GM20431 (cell line): Measurements from ENCODE around the gene C2orf74.
"Not testable (repeated sequence)": the region's sequence is repeated elsewhere in the genome, so short reads cannot be mapped to it uniquely, and the experiment has no call there.

ENCODE experiments used
- in situ Hi-C: fragments of 300-500 bp; cut with MseI, MboI; formaldehyde crosslinking; loops from one replicate; pipeline ENCODE4 v1.15.0; 2020; ENCODE audit warnings: low sequenced_read_pairs; ENCODE audit not compliant: unreplicated experiment

Gene C2orf74

DNA sequence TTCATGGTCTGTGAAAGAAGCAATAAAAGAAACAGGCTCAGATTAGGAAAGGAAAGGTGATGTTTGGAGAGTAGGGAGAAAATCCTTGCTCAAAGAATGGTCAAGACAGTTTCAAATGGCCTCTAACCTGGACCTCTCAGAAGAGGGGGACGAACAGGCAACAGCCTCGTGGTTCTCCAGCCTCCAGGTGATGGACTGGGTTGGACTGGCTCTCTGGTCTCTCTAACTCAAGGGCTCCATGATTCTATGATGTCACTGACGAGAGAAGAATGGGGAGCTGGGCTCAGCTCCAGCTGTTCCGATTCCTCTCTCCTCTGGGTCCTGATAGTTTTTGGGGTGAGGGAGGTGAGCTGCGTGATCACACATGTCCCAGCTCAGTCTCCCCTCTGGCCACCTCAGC lies at the start of gene C2orf74:
Gene C2orf74, plus strand, starts transcription at position 301 of the 400 bp plus-strand sequence. CDS start 327 bp downstream, outside the sequence.
- in situ Hi-C loops = no loop called here

DNA sequence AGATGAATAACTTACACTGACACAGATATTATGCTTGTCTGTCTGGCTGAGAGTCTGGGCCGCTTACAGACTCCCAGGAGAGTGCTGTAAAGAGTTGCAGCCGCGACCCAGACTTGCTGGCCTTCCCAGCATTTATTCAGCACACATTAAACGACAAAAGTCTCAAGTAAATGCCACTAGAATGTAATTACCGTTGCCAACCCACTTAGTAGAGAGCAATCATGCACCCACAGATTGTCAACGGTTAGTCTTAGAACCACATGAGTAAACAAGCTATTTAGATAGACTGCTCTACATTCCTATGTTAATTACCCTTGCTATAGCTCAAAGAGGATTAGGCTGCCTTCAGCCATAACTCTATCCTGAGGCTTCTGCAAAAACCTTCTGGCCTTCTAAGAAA lies 47.8 kb upstream of the C2orf74 start:
- in situ Hi-C loops = no loop called here

DNA sequence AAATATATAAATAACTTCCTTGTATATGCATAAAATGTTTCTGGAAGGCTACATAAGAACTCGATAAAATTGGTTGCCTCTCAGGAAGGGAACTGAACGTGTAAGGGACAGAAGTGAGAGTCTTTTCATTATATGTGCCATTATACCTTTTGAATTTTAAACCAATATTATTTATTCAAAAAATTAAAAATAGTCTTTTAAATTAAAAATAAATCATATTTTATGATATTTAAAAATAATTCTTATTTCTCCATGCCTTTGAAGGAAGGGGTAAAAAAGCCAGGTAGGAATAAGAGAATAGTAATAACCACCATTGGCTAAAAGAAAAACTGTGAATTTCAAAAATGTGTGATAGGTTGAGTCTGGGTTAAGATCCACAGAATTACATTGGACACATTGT lies 45.7 kb upstream of the C2orf74 start:
- in situ Hi-C loops = no loop called here

DNA sequence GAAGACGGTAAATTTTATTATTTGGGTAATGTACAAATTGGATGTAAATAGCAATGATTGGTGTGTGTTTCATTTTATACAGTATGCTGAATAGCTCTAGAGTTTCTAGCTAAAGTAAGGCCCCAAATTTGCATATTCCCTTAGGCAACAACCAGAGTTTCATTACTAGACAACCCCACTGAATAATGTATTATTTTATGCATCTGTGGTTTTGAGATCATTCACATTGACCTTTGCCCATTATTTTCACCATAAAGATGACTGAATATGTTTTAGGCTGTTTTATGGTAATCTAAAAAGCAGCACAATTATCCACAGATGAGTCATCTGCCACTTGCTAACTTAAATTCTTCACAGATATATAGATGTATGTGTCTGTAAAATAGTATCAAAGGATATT lies 44.5 kb upstream of the C2orf74 start:
- in situ Hi-C loops = no loop called here

DNA sequence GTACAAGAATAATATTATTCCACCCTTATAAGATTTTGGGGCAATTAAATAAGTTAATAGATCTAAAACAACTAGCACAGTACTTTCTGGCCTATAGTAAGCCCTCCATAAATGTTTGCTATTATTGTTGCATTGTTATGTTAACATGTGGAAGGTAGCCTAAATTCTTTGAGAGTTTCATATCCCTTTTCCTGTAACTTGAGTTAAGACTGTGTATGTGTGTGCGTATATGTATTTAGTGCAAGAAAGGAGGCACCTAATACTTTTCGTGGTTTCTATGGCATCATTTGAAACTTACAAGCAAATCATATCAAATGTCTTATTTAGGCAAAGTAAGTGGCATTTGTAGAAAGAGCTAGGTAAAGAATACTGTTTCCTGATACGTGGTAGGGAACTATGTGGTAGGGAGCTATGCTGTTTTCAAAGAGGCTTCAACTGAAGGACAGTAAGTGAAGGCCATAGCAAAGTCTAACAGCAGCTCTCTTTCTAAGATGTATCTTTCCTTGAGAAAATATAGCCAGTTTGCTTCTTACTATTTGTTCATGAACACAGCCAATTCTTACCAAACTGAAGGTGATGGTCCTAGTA lies 36.8 kb upstream of the C2orf74 start:
- in situ Hi-C loops = no loop called here

DNA sequence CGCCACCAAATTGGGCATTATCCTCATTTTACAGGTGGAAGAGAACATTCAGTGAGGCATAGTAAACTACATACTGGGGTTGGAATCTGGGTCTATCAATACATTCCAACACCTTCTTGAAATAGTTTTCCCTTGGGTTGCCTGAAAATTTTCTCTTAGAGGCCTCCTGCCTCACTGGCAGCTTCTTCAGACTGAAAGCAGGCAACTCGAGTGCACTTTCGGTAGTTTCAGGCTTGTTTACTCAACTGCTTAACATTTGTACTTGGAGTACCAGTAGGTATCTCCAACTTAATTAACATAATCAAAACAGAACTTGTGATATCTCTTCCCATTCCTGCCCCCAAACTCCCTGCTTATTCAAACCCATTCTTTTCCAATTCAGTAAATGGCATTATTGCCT lies 36.2 kb upstream of the C2orf74 start:
- in situ Hi-C loops = no loop called here

DNA sequence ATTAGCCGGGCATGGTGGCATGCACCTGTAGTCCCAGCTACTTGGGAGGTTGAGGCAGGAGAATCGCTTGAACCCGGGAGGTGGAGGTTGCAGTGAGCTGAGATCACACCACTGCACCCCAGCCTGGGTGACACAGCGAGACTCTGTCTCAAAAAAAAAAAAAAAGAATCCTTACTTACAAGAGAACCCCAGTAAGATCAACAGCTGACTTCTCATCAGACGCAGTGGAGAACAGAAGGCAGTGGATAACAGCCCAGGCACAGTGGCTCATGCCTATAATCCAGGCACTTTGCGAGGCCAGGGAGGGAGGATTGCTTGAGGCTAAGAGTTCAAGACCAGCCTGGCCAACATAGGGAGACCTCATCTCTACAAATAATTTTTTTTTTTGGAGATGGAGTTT lies 33.9 kb upstream of the C2orf74 start:
- in situ Hi-C loops = not testable (repeated sequence)

DNA sequence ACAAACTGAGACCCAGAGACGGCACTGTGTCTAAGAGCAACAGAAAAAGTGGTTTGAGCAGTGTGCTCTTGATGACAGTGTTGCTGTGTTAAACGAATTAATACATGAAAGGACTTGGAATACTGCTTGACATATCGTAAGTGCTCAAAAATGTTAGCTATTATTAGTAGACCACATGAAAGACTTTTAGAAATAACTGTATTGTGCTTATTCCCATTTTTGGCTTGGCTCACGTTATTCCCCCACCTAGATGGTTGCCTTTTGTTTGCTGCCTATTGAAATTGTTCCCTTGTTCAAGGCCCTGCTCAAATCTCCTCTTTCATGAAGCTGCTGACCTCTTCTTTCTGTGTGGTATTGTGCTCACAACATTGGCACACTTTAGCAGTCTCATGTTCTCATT lies 27.8 kb upstream of the C2orf74 start:
- in situ Hi-C loops = no loop called here

DNA sequence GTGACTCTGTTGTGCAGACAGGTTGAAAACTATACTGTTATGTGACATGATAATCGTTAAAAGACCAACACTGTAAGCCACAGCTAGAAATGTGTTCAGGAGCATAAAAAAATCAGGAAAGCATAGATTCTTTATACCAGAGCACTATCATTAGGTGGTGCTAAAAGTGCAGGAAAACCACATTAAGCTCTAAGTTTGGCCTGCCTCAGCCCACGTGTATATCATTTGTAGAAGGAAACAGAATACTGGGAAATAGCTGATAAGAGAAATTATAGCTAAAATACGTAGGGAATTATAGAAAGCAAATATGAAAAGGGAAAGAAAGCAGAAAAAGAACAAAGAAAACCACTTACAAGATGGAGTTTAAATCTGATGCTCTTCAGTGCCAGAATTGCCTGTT lies 26.5 kb upstream of the C2orf74 start:
- in situ Hi-C loops = no loop called here

DNA sequence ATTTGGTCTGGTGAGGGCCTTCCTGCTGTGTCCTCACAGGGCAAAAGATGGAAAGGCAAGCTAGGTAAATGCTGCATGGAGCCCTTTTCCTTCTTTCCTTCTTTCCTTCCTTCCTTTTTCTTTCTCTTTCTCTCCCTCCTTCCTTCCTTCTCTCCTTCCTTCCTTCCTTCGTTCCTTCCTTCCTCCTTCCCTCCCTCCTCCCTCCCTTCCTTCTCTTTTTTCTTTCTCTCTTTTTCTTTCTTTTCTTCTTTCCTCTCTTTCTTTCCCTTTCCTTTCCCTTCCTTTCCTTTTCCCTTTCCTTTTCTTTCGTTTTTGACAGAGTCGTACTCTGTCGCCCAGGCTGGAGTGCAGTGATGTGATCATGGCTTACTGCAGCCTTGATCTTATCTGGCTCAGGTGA lies 23.1 kb upstream of the C2orf74 start:
- in situ Hi-C loops = no loop called here

DNA sequence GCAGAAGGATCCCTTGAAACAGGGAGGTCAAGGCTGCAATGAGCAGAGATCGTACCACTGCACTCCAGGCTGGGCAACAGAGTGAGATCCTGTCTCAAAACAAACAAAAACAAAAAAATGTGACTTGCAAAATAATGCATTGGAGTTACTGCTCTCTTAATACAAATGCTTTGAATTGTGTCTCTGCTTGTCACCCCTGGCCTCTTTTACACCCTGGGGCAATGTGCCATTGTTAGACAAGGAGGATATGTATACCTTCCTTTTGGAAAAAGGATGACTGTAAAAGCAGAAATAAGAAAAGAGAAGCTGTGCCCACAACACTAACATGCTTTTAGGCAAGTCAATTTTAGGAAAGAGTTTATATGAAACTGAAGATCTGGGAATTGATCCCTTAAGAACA lies 20.8 kb upstream of the C2orf74 start:
- in situ Hi-C loops = no loop called here

DNA sequence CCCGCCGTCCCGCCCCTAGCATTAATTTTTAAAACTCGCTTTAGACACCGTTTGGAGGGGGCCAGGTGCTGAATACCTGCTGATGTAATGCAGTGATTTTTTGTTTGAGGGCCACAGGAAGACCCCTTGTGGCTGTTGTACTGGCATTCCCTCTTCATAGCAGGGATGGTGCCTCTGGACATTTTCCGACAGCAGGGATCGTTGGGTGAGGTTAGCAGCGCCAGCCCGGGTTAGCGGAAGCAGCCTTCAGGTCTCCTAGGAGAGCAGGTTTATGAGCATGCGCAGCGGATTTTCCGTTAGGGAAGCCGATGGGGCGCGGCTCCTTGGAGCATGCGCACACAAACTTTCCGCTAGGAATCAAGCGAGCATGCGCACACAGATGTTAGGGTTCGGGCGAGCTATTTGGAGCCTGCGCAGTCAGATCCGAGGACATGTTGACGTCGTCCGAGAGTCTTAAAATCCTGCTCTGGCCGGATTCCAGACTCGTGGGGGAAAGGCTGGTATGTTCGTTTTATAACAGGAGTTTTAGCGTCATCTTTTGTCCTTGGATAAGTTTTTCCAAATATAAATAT lies 17.2 kb upstream of the C2orf74 start:
- in situ Hi-C loops = no loop called here

DNA sequence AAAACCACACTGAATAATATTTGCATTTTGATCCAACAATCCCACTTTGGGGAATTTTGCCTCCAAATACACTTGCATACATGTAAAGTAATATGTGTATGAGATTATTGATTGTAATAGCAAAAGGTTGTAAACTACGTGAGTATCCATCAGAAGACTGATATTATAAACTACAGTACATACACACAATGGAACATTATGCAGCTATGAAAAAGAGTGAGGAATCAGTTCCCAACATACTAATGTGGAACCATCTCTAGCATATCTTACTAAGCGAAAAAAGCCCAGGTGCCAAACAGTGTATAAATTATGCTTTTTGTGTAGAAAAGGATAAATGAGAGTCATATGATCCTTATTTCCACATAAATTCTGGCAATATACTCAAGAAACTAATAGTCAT lies 16.0 kb upstream of the C2orf74 start:
- in situ Hi-C loops = no loop called here

DNA sequence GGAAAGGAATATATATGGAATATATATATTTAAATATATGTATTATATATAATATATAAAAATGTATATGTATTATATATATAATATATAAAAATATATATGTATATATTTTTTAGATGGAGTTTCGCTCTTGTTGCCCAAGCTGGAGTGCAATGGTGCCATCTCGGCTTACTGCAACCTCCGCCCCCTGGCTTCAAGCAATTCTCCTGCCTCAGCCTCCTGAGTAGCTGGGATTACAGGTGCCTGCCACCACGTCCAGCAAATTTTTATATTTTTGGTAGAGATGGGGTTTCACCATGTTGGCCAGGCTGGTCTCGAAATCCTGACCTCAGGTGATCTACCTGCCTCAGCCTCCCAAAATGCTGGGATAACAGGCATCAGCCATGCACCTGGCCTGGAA lies 13.9 kb upstream of the C2orf74 start:
- in situ Hi-C loops = not testable (repeated sequence)

DNA sequence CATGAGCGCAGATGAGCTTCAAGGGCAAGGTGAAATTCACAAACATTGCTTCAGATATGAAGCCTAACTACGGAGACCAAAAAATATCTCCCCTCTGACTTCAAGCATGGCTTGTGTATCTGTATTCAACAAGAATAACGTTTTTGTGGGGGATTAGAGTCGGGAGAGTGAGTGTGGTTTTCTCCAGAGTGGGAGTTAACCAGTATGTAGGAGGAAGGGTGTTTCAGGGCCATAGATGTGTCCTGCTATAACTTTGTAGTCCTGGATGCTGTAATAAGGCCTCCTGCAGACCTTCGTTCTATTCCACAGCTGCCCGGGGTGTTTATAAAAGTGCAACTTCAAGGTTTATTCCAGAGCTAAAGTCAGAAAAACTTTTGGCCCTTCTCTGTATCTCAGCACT lies 12.9 kb upstream of the C2orf74 start:
- in situ Hi-C loops = no loop called here

DNA sequence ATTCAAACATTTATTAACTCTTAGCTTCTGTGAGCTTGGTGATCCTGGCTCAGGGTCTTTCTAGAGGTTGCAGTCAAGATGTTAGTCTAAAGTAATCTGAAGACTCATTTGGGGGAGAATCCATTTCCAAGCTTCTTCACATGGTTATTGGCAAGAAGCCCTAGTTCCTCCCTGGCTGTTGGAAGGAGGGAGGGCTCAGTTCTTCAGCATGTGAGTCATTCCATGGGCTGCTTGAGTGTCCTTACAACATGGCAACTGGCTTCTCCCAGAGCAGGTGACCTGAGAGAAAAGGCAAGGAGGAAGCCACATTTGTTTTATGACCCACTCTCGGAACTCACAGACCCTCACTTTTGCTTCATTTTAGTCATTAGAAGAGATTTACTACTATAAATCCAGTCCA lies 10.6 kb upstream of the C2orf74 start:
- in situ Hi-C loops = no loop called here

DNA sequence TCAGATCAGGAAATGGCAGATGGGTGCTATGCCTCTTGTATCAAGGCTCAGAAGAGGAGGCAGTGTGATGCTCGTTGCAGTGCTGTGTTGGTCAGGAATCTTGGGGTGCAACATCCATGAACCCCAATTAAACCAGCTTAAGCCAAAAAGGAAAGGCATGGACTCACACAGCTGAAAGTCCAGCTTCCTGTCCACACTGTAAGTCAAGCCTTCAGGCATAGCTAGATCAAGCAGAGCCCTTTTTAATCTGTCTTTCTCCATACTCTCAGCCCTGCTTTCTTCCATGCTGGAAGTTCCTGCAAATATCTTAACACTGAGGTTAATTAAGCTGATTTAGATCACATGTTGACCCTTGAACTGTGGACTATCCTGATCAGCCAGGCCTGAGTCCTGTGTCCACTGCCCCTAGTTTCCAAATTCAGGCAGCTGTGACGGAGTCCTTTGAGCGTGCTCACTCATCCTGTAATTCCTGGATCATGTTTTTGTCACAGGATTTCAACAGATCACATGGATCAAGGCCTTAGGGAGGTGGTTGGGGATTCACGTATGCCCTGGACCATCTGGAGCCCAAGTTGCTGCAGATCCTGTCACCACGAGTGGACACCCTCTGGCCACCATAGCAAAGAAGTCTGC lies 4.5 kb upstream of the C2orf74 start:
- in situ Hi-C loops = no loop called here

DNA sequence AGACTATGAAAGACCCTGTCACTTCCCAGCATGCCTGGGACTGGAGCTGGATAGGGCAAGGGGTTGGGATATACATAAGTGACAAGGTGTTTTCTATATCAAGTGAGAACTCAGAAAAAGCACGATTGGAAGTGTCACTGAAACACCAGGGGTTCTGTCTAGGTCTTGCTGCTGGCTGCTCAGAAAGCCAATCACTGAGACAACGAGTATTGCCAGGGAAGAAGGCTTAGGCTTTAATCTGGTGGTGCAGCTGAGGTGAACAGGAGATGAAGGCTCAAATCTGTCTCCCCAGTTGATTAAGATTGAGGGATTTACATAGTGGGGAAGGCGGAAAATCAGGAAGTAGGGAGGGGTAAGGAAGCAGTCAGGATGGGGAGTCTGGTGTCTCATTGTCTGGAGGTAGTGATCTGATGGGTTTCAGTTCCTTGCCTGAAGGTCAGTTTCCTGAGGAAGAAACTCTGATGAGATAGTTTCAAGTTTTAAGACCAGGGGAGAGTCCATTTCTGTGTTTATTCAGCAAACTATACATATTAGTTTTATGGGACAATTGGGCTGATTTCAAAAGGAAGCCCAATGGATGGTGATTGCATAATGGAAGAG lies 3.5 kb upstream of the C2orf74 start:
- in situ Hi-C loops = no loop called here

DNA sequence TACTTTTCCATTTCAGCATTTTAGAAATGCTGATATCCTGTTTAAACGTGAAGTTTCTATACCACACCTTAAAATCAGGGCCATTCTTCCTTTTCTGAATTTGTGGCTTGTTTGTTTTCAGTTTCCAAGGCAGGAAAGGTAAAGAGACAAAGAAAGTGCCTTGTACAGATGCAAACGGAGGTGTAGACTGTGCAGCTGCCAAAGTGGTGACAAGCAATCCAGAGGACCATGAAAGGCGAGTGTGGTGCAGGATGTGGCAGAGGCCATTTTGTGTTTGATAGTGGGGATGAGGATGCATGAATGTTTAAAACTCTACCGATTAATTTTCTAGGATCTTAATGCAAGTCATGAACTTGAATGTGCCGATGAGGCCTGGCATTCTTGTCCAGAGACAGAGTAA lies 733 bp downstream of the C2orf74 start:
- in situ Hi-C loops = no loop called here

DNA sequence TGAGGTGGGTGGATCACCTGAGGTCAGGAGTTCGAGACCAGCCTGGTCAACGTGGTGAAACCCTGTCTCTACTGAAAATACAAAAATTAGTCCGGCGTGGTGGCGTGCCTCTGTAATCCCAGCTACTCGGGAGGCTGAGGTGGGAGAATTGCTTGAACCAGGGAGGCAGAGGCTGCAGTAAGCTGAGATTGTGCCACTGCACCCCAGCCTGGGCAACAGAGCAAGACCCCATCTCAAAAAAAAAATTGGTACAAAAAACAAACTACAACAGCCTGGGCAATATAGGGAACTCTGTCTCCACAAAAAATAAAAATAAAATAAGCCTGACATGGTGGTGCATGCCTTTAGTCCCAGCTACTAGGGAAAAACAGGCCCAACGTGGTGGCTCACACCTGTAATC lies 3.1 kb downstream of the C2orf74 start:
- in situ Hi-C loops = not testable (repeated sequence)

DNA sequence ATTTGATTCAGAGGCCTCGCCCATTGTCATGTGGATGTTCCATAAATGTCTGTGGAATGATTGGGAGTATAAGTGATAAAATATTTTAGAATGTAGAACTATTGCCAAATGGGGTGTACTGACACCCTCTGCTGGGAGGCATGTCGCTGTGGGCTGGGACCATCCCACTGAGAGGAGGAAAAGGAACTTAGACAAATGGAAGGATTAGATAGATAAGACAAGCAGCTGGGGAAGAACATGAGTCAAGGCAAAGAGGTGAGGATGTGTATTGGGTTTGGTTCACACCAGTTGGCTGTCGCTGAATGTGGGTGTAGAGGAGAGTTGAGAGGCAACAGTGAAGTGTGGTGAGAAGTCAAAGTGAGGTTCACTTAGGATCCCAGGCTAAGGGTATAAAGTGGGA lies 4.0 kb downstream of the C2orf74 start:
- in situ Hi-C loops = no loop called here

DNA sequence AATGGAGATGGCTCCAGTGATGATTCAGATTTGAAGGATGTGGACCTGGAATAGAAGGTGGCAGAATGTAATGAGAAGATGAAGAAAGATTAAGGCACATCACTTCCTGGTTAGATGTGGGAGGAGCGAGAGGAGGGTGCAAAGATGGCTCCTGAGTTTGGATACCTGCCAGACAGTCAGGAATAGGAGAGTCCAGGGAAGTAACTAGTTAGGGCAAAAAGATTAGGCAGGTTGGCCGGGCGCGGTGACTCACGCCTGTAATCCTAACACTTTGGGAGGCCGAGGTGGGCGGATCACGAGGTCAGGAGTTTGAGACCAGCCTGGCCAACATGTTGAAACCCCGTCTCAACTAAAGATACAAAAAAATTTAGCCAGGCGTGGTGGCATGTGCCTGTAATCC lies 5.6 kb downstream of the C2orf74 start:
- in situ Hi-C loops = no loop called here
